Tibial artery (tissue), 4 donors: Measurements from ENCODE around the gene TUBA4B.

Experiments
- DNase-seq, 2 donors: peaks; one replicate each; pipeline ENCODE4 v3.0.0-alpha.2; 2019
- H3K27ac ChIP-seq, 2 donors: fragments of 200-600 bp; sonication (generic) in 1 of 2; 1 replicate in 1 of 2; 2 replicates in 1 of 2; pipeline ENCODE4 v1.5.1; 2018 to 2019; ENCODE audit warnings: mild to moderate bottlenecking in 1 of 2
- H3K27me3 ChIP-seq, 2 donors: fragments of 200-600 bp; sonication (generic) in 1 of 2; one replicate each; pipeline versions ENCODE4 v1.5.1 to v1.6.0; 2016 to 2019
- H3K36me3 ChIP-seq, 3 donors: fragments of 200-600 bp; sonication (generic) in 2 of 3; one replicate each; pipeline ENCODE4 v1.5.1; 2016 to 2019; ENCODE audit warnings: mild to moderate bottlenecking in 2 of 3
- H3K4me1 ChIP-seq, 4 donors: fragments of 200-600 bp; sonication (generic) in 2 of 4; 1 replicate in 3 of 4; 2 replicates in 1 of 4; pipeline ENCODE4 v1.5.1; 2016 to 2019
- H3K4me3 ChIP-seq, 2 donors: fragments of 200-600 bp; sonication (generic) in 1 of 2; 1 replicate in 1 of 2; 2 replicates in 1 of 2; pipeline ENCODE4 v1.5.1; 2018 to 2019; ENCODE audit warnings: mild to moderate bottlenecking in 2 of 2
- H3K9me3 ChIP-seq, 3 donors: fragments of 200-600 bp; sonication (generic) in 1 of 3; one replicate each; pipeline ENCODE4 v1.5.1; 2016 to 2019
- intact Hi-C: fragments of 100-400 bp; cut with DNase I; formaldehyde crosslinking; loops from one replicate; pipeline ENCODE4 v1.15.0; 2023; ENCODE audit warnings: low total_unique reads
- TF ChIP-seq, protein P1 (sequence below), 2 experiments: fragments of 200-600 bp in 1 of 2; fragments of 450-650 bp in 1 of 2; IDR thresholded peaks; one replicate each; pipeline ENCODE4 v1.5.1; 2017 to 2019; ENCODE audit warnings: antibody characterized with exemption in 2 of 2, mild to moderate bottlenecking in 1 of 2, moderate library complexity in 1 of 2

TUBA4B gene

GRCh38 chr2:219247678-219248642 is 5.1 kb upstream of the TUBA4B start:
- H3K27ac ChIP-seq, result peak overlapping the region; percentile 86 to 92
- no peaks in the 10 kb centered on the region for H3K9me3 ChIP-seq
- intact Hi-C loops, result no loop called here
- H3K36me3 ChIP-seq, result peaks cover 9 to 37% (median 29%) of the 10 kb centered on the region in 3 donors
- TF ChIP-seq, protein P1, sequence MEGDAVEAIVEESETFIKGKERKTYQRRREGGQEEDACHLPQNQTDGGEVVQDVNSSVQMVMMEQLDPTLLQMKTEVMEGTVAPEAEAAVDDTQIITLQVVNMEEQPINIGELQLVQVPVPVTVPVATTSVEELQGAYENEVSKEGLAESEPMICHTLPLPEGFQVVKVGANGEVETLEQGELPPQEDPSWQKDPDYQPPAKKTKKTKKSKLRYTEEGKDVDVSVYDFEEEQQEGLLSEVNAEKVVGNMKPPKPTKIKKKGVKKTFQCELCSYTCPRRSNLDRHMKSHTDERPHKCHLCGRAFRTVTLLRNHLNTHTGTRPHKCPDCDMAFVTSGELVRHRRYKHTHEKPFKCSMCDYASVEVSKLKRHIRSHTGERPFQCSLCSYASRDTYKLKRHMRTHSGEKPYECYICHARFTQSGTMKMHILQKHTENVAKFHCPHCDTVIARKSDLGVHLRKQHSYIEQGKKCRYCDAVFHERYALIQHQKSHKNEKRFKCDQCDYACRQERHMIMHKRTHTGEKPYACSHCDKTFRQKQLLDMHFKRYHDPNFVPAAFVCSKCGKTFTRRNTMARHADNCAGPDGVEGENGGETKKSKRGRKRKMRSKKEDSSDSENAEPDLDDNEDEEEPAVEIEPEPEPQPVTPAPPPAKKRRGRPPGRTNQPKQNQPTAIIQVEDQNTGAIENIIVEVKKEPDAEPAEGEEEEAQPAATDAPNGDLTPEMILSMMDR (IDR thresholded peaks at IDR 0.05), result no peak
- peaks cover 0 to 76% (median 69%) of the 10 kb centered on the region in 4 donors for H3K4me1 ChIP-seq
- H3K27me3 ChIP-seq, result no peaks in the 10 kb centered on the region
- no peak for DNase-seq
- no peak overlapping the region for H3K4me3 ChIP-seq

GRCh38 chr2:219248845-219249202 is 4.2 kb upstream of the TUBA4B start:
- peaks cover 9 to 37% (median 29%) of the 10 kb centered on the region in 3 donors for H3K36me3 ChIP-seq
- H3K27me3 ChIP-seq, result no peaks in the 10 kb centered on the region
- peak overlapping the region; percentile 86 to 92 for H3K27ac ChIP-seq
- H3K9me3 ChIP-seq, result no peaks in the 10 kb centered on the region
- no peak for DNase-seq
- TF ChIP-seq, protein P1 (IDR thresholded peaks at IDR 0.05), result no peak
- peaks cover 0 to 80% (median 69%) of the 10 kb centered on the region in 4 donors for H3K4me1 ChIP-seq
- H3K4me3 ChIP-seq, result peak overlapping the region; percentile 5 to 23
- intact Hi-C loops, result no loop called here

DNA sequence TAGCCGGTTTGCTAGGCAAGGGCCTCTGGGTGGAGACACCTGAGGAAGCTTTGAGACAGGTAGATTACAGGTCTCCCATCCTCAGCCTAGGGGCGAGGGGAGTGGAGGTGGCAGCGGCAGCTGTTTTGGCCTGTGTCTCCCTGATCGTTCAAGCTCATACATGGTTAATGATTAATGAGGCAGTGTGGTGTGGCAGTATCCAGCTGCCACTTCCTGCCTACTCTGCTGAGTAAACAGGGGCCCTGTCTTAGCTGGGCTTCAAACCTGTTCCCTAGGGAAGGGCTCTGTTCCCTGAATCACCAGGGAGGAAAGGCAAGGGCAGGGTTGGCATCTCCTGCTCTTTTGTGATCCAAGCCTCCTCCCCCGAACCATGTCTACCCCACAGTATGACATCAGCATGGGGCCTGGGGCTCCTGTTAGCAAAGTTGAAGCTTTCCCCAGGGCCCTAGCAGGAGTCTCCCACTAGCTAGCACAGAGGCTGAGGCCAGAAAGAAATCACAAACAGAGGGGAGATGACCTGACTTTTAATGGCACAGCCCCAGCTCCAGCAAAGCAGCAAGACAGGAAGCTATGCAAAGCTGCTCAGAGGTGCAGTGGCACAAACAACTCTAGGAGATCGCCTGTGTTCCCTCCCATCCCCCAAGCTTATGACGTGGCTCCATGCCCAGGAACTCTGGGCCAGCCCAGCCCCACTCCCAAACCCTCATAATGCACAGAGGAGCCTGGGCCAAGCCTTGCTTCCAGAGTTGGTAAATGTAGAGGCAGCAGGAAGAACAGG is 3.7 kb upstream of the TUBA4B start:
- peaks cover 0 to 85% (median 69%) of the 10 kb centered on the region in 4 donors for H3K4me1 ChIP-seq
- intact Hi-C loops, result no loop called here
- H3K27me3 ChIP-seq, result no peaks in the 10 kb centered on the region
- DNase-seq, result peak; percentile 71 to 90
- H3K36me3 ChIP-seq, result peaks cover 9 to 37% (median 29%) of the 10 kb centered on the region in 3 donors
- H3K9me3 ChIP-seq, result no peaks in the 10 kb centered on the region
- TF ChIP-seq, protein P1 (IDR thresholded peaks at IDR 0.05), result no peak
- peak overlapping the region; percentile 5 to 23 for H3K4me3 ChIP-seq
- peak overlapping the region; percentile 86 to 92 for H3K27ac ChIP-seq

GRCh38 chr2:219250049-219250781 is 2.8 kb upstream of the TUBA4B start:
- DNase-seq, result no peak
- intact Hi-C loops, result no loop called here
- Histone ChIP-seq H3K9me3 (no peaks in the 10 kb centered on the region), H3K4me1 (peaks cover 0 to 85% (median 65%) of the 10 kb centered on the region in 4 donors), H3K27ac (peak overlapping the region; percentile 86 to 92), H3K4me3 (peak overlapping the region in 1 of 2 donors; percentile 23), H3K27me3 (no peaks in the 10 kb centered on the region), H3K36me3 (peaks cover 9 to 37% (median 29%) of the 10 kb centered on the region in 3 donors)
- TF ChIP-seq, protein P1 (IDR thresholded peaks at IDR 0.05), result no peak

- H3K27me3 ChIP-seq, result peaks cover 0 to 8% of the 10 kb centered on the region in 2 donors
- TF ChIP-seq, protein P1 (IDR thresholded peaks at IDR 0.05), result no peak
- intact Hi-C loops, result no loop called here
- H3K4me3 ChIP-seq, result peak overlapping the region; percentile 79 to 86
- peaks cover 0 to 74% (median 55%) of the 10 kb centered on the region in 4 donors for H3K4me1 ChIP-seq
- H3K36me3 ChIP-seq, result peaks cover 9 to 37% (median 29%) of the 10 kb centered on the region in 3 donors
- no peak for DNase-seq
- peak overlapping the region; percentile 85 to 92 for H3K27ac ChIP-seq
- H3K9me3 ChIP-seq, result no peaks in the 10 kb centered on the region
Measured at GRCh38 chr2:219251656-219252055, 1.4 kb upstream of the TUBA4B start.
